IMR-90 (cell line): ENCODE measurements around the gene DOCK10. TPM values are rescaled to one million over a fixed set of nuclear protein-coding genes. Genes with fewer than 3 reads are reported as not detected.

Source experiments
- ATAC-seq: fragments of 200-7000 bp; cut with Tn5 transposase; 2 replicates; pipeline ENCODE4 v1.9.1; 2020; ENCODE audit warnings: low read depth, mild to moderate bottlenecking, moderate library complexity
- BruUV-seq: library from RNA; stranded (reverse); fragments of 400-500 nt; replicated peaks from 2 replicates; lab custom pipeline; 2021; lab: Mats Ljungman, UMichigan
- CTCF ChIA-PET: fragments of 300-600 bp; formaldehyde crosslinking; extraction: SDS; loops from one replicate; lab custom pipeline; 2021; ENCODE audit warnings: antibody characterized with exemption; lab: Yijun Ruan, JAX
- POLR2A ChIA-PET: fragments of 300-600 bp; sonication (Branson Sonifier 250); formaldehyde crosslinking; loops from one replicate; lab custom pipeline; 2022; ENCODE audit warnings: antibody characterized with exemption; ENCODE audit not compliant: unreplicated experiment; lab: Charles Lee
- DNase-seq: peaks from one replicate; pipeline ENCODE4 v3.0.0; 2013
- H2AFZ ChIP-seq: replicated peaks from 2 replicates; pipeline ENCODE3; 2013; ENCODE audit warnings: low read length, mild to moderate bottlenecking; ENCODE audit not compliant: poor library complexity
- H2AK5ac ChIP-seq: 2 replicates; pipeline ENCODE4 v1.6.1; 2013; ENCODE audit warnings: low read depth, low read length, inconsistent platforms
- H2AK9ac ChIP-seq: replicated peaks from 2 replicates; pipeline ENCODE3; 2013; ENCODE audit warnings: mild to moderate bottlenecking, low read depth, low read length, moderate library complexity; ENCODE audit not compliant: poor library complexity
- H2BK120ac ChIP-seq: 2 replicates; pipeline ENCODE4 v1.6.1; 2013; ENCODE audit warnings: low read depth, low read length, inconsistent platforms
- H2BK15ac ChIP-seq: 3 replicates; pipeline ENCODE4 v1.6.1; 2013; ENCODE audit warnings: low read depth, low read length, inconsistent platforms
- H2BK20ac ChIP-seq: 2 replicates; pipeline ENCODE4 v1.6.1; 2013; ENCODE audit warnings: low read depth, mild to moderate bottlenecking, inconsistent platforms, low read length, moderate library complexity
- H2BK5ac ChIP-seq: 2 replicates; pipeline ENCODE4 v1.6.1; 2013; ENCODE audit warnings: mild to moderate bottlenecking, low read depth, low read length, inconsistent platforms; ENCODE audit not compliant: poor library complexity, severe bottlenecking
- H3K14ac ChIP-seq: replicated peaks from 2 replicates; pipeline ENCODE4 v1.6.1; 2013; ENCODE audit warnings: low read depth, low read length, inconsistent platforms
- H3K18ac ChIP-seq: 2 replicates; pipeline ENCODE4 v1.6.1; 2013; ENCODE audit warnings: low read depth, low read length, control low read depth
- H3K23ac ChIP-seq: 2 replicates; pipeline ENCODE4 v1.6.1; 2013; ENCODE audit warnings: low read depth, low read length, inconsistent platforms
- H3K27ac ChIP-seq: 2 replicates; pipeline ENCODE4 v1.5.1; 2013; ENCODE audit warnings: mild to moderate bottlenecking, control low read depth, low read length; ENCODE audit not compliant: insufficient read depth
- H3K27me3 ChIP-seq: 2 replicates; pipeline ENCODE4 v1.6.1; 2013; ENCODE audit warnings: low read length; ENCODE audit not compliant: control insufficient read depth, insufficient read depth
- H3K36me3 ChIP-seq: 2 replicates; pipeline ENCODE4 v1.6.1; 2013; ENCODE audit warnings: low read length, mixed read lengths; ENCODE audit not compliant: control insufficient read depth, insufficient read depth
- H3K4ac ChIP-seq: 2 replicates; pipeline ENCODE4 v1.6.1; 2013; ENCODE audit warnings: low read depth, low read length, inconsistent platforms
- H3K4me1 ChIP-seq: 2 replicates; pipeline ENCODE4 v1.6.1; 2013; ENCODE audit warnings: low read length, mixed read lengths; ENCODE audit not compliant: control insufficient read depth, insufficient read depth
- H3K4me2 ChIP-seq: 2 replicates; pipeline ENCODE4 v1.6.1; 2013; ENCODE audit warnings: low read depth, mild to moderate bottlenecking, control low read depth, low read length, moderate library complexity
- H3K4me3 ChIP-seq: 2 replicates; pipeline ENCODE4 v1.5.1; 2013; ENCODE audit warnings: low read depth, mild to moderate bottlenecking, control low read depth, low read length, moderate library complexity; ENCODE audit not compliant: insufficient read depth
- H3K56ac ChIP-seq: 2 replicates; pipeline ENCODE4 v1.6.1; 2013; ENCODE audit warnings: low read length, inconsistent platforms; ENCODE audit not compliant: insufficient read depth; ENCODE audit errors: extremely low read depth
- H3K79me1 ChIP-seq, 2 experiments: 2 replicates each; pipeline ENCODE4 v1.6.1; 2013; ENCODE audit warnings: low read length in 2 of 2, inconsistent platforms in 1 of 2, low read depth in 1 of 2
- H3K9ac ChIP-seq: 2 replicates; pipeline ENCODE4 v1.6.1; 2013; ENCODE audit warnings: low read depth, low read length, control low read depth
- H3K9me1 ChIP-seq: 2 replicates; pipeline ENCODE4 v1.6.1; 2013; ENCODE audit warnings: low read length, inconsistent platforms; ENCODE audit not compliant: insufficient read depth
- H3K9me3 ChIP-seq: 2 replicates; pipeline ENCODE4 v1.6.1; 2013; ENCODE audit warnings: low read length; ENCODE audit not compliant: control insufficient read depth, insufficient read depth
- H4K20me1 ChIP-seq: 2 replicates; pipeline ENCODE4 v1.6.1; 2013; ENCODE audit warnings: low read length, inconsistent platforms; ENCODE audit not compliant: insufficient read depth
- H4K5ac ChIP-seq: 2 replicates; pipeline ENCODE4 v1.6.1; 2013; ENCODE audit warnings: mild to moderate bottlenecking, low read depth, low read length, control low read depth
- H4K8ac ChIP-seq, 2 experiments: 2 replicates each; pipeline ENCODE4 v1.6.1; 2013; ENCODE audit warnings: low read depth in 2 of 2, low read length in 2 of 2, control low read depth in 1 of 2, inconsistent platforms in 1 of 2
- H4K91ac ChIP-seq: 2 replicates; pipeline ENCODE4 v1.6.1; 2013; ENCODE audit warnings: low read depth, low read length, inconsistent platforms; ENCODE audit not compliant: insufficient read depth
- BHLHE40 ChIP-seq: fragments of 150-350 bp; IDR thresholded peaks from 2 replicates; pipeline ENCODE4 v1.6.1; 2016; ENCODE audit warnings: mild to moderate bottlenecking, low read depth, low read length
- CEBPB ChIP-seq: IDR thresholded peaks from 2 replicates; pipeline ENCODE4 v1.6.1; 2012; ENCODE audit warnings: low read depth, low read length, improper control_type of control experiment
- CTCF ChIP-seq: conservative IDR thresholded peaks from 2 replicates; pipeline ENCODE4 v1.5.1; 2012; ENCODE audit warnings: mild to moderate bottlenecking, low read depth, low read length, improper control_type of control experiment
- ELK1 ChIP-seq: fragments of 150-350 bp; IDR thresholded peaks from 2 replicates; pipeline ENCODE4 v1.6.1; 2016; ENCODE audit warnings: low read depth, mild to moderate bottlenecking, low read length, moderate library complexity, borderline replicate concordance
- FOS ChIP-seq: fragments of 150-350 bp; IDR thresholded peaks from 2 replicates; pipeline ENCODE4 v1.6.1; 2016; ENCODE audit warnings: low read depth, low read length
- MAFK ChIP-seq: IDR thresholded peaks from 2 replicates; pipeline ENCODE4 v1.6.1; 2012; ENCODE audit warnings: low read depth, low read length, improper control_type of control experiment
- MAZ ChIP-seq: IDR thresholded peaks from 2 replicates; pipeline ENCODE4 v1.6.1; 2012; ENCODE audit warnings: low read depth, mild to moderate bottlenecking, low read length, improper control_type of control experiment, moderate library complexity, borderline replicate concordance
- MXI1 ChIP-seq: IDR thresholded peaks from 2 replicates; pipeline ENCODE4 v1.6.1; 2012; ENCODE audit warnings: low read depth, mild to moderate bottlenecking, low read length, moderate library complexity, borderline replicate concordance
- POLR2A ChIP-seq: IDR thresholded peaks from 2 replicates; pipeline ENCODE4 v1.6.1; 2012; ENCODE audit warnings: mild to moderate bottlenecking, low read depth, low read length
- RAD21 ChIP-seq: IDR thresholded peaks from 2 replicates; pipeline ENCODE4 v1.6.1; 2012; ENCODE audit warnings: low read length, improper control_type of control experiment
- RCOR1 ChIP-seq: IDR thresholded peaks from 2 replicates; pipeline ENCODE4 v1.6.1; 2012; ENCODE audit warnings: mild to moderate bottlenecking, low read length, improper control_type of control experiment; ENCODE audit not compliant: insufficient replicate concordance
- SMC3 ChIP-seq: fragments of 150-350 bp; IDR thresholded peaks from 2 replicates; pipeline ENCODE4 v1.6.1; 2016; ENCODE audit warnings: low read depth, mild to moderate bottlenecking, antibody characterized with exemption, low read length, moderate library complexity
- USF2 ChIP-seq: fragments of 150-350 bp; IDR thresholded peaks from 2 replicates; pipeline ENCODE4 v1.6.1; 2017; ENCODE audit warnings: mild to moderate bottlenecking, antibody characterized with exemption, low read length, low read depth
- WGBS, 2 experiments: methylation state at CpG; one replicate each; pipeline versions ENCODE4 v1.1.5 to v1.1.7; 2013; ENCODE audit warnings: missing lambda C conversion rate in 2 of 2; ENCODE audit not compliant: insufficient read length in 1 of 2; ENCODE audit errors: extremely low coverage in 2 of 2; 5-methylcytosine and 5-hydroxymethylcytosine counted together
- dilution Hi-C: fragments of 300-500 bp; cut with HindIII; formaldehyde crosslinking; loops from one replicate; pipeline ENCODE4 v1.14.3; 2018; ENCODE audit warnings: low sequenced_read_pairs; ENCODE audit not compliant: unreplicated experiment
- in situ Hi-C: fragments of 300-500 bp; cut with MboI; formaldehyde crosslinking; loops from 3 replicates; pipeline ENCODE4 v1.14.3; 2019; ENCODE audit warnings: low sequenced_read_pairs, inconsistent platforms, mixed read lengths
- intact Hi-C: fragments of 100-400 bp; cut with micrococcal nuclease; formaldehyde crosslinking; loops from 2 replicates; pipeline ENCODE4 v1.10.0; 2022
- polyA plus RNA-seq, 3 experiments: library from polyadenylated mRNA; depleted of rRNA; stranded (reverse); fragments of >200 nt; gene quantifications; 2 replicates each; pipeline ENCODE4 v1.2.3, GENCODE V29; 2012; ENCODE audit warnings: low replicate concordance in 1 of 3
- total RNA-seq: library from RNA; depleted of rRNA; stranded (reverse); fragments of >200 nt; gene quantifications from 2 replicates; pipeline ENCODE4 v1.2.3, GENCODE V29; 2012

The DOCK10 gene
- total and polyA plus RNA-seq, 2 of the 4 experiments (the other 2 are of a cell fraction): 58.6 to 75.3 TPM

GRCh38 chr2:225069966-225070365, 27.7 kb upstream of the DOCK10 start:
- WGBS, 2 experiments: no CpG with 5 or more reads among the region's 1 CpG
- ChIA-PET POLR2A (interaction anchor here (0.7 kb wide), 1 partner anchor 550 kb away, joined by 5 read pairs; no protein-coding TSS in a partner anchor), CTCF (interaction anchor here (0.6 to 1.2 kb wide), 3 partner anchors 8 to 545 kb away, joined by 3 to 4 read pairs (median 3); no protein-coding TSS in a partner anchor)

More at GRCh38 chr2:225069966-225070365, 27.7 kb upstream of the DOCK10 start:
- Histone ChIP-seq H3K9me3 (no peaks in the 10 kb centered on the region), H4K5ac (no peak overlapping the region), H2BK120ac (no peak overlapping the region), H3K18ac (no peak overlapping the region), H2AK9ac (no peak overlapping the region), H3K9ac (no peak overlapping the region), H3K23ac (no peak overlapping the region), H2AFZ (no peak overlapping the region), H2BK15ac (no peak overlapping the region), H4K91ac (no peak overlapping the region), H3K4me3 (no peak overlapping the region), H3K4ac (no peak overlapping the region), H2BK20ac (no peak overlapping the region), H4K8ac (no peak overlapping the region), H2AK5ac (no peak overlapping the region), H3K27me3 (no peaks in the 10 kb centered on the region), H3K36me3 (no peaks in the 10 kb centered on the region), H3K9me1 (no peaks in the 10 kb centered on the region), H3K27ac (no peak overlapping the region), H4K20me1 (no peaks in the 10 kb centered on the region), H3K56ac (no peak overlapping the region), H3K14ac (no peak overlapping the region), H3K79me1 (no peaks in the 10 kb centered on the region), H2BK5ac (no peak overlapping the region), H3K4me1 (no peaks in the 10 kb centered on the region), H3K4me2 (no peak overlapping the region)
- BruUV-seq: no TSS peak
- ATAC-seq (no peak), DNase-seq (no peak)
- dilution Hi-C loops: no loop called here
- in situ Hi-C loops: no loop called here
- intact Hi-C loops: no loop called here
- TF ChIP-seq MAZ (no peak), MAFK (no peak), POLR2A (no peak), FOS (no peak), MXI1 (no peak), BHLHE40 (no peak), USF2 (no peak), CEBPB (no peak), CTCF (no peak), ELK1 (no peak), SMC3 (no peak), RCOR1 (no peak), RAD21 (no peak)
